Measurements from ENCODE around the gene MED25.

MED25 gene

GRCh38 chr19:49817964-49818648 is at the start of gene MED25:
TSS of gene MED25 (plus strand) at chr19:49818289. CDS start at chr19:49818342, 53 bp downstream.
- peak; percentile 95 for DNase-seq

GRCh38 chr19:49770529-49770928 is 47.6 kb upstream of the MED25 start:
- DNase-seq, result no peak

GRCh38 chr19:49771674-49772139 is 46.4 kb upstream of the MED25 start:
- DNase-seq, result no peak

- no peak for DNase-seq
These were observed 45.1 kb upstream of the MED25 start for GRCh38 chr19:49772850-49773432.

DNA sequence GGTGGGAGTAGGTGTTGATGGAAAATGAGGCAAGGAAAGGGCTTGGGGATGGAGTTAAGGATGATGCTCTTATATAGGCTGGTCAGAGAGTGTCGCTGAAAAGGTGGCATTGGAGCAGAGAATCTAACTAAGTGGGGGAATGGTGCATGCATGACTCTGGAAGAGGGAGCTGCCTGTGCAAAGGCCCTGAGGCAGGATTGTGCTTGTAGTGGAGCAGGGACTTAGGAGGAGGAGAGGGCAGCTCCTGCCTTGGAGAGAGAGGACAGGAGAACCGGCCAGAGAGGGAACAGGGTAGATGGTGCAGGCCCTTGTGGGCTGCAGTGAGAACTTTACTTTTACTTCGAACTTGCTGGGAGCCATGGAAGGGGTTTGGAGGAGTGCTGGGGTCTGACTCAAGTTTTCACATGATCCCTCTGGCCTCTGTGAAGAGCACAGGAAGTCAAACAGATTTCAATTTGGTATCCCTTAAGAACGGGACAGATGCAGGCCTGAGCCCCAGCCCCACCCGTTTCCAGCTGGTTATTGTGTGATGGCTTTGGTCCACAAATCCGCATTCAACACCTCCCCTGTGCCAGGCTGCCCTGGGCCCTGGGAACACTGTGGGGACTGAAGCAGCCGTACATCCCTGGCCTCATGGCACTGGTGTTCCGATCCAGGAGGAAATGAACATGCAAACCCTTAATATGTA is 44.3 kb upstream of the MED25 start:
- DNase-seq, result no peak

- no peak for DNase-seq
These were observed 43.1 kb upstream of the MED25 start for GRCh38 chr19:49774969-49775368.

GRCh38 chr19:49775742-49776370 is 42.2 kb upstream of the MED25 start:
- DNase-seq, result no peak

- DNase-seq, result no peak
These were observed 41.7 kb upstream of the MED25 start for GRCh38 chr19:49776371-49776764.

DNA sequence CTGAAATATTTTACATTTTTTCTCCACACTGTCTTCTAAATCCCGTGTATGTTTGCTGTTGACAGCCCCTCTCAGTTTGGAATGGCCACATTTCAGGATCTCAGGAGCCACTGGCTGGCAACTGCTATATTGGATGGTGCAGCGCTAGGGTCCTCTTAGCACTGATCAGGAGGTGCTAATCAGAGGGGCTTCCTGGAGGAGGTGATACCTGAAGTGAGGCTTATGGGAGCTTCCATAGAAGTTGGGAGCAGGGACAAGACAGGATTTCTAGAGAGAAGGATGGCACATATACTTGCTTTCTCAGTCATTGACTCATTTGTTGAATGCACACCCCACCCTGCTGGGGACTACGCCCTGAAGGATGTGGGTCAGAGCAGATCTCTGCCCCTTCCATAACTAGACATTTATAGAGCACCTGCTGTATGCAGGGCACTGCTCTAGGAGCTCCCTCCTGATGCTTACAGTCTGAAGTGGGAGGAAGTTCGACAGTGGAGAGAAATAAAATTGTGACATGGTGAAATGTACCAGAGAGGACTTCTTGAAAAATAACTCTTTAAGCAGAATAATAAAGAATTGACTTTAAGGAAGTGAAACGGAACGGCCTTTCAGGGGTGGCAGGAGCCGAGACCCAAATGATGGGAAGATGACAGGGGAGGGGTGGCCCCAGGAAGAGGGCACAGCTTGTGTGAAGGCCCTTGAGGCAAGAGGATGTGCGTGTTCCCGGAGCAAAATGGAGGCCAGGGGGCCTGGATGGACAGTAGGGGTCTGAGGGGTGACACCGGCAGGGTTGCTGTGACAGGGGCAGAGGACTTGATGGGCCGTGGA is 38.1 kb upstream of the MED25 start:
- no peak for DNase-seq

- no peak for DNase-seq
These were observed 37.2 kb upstream of the MED25 start for GRCh38 chr19:49780861-49781260.

DNA sequence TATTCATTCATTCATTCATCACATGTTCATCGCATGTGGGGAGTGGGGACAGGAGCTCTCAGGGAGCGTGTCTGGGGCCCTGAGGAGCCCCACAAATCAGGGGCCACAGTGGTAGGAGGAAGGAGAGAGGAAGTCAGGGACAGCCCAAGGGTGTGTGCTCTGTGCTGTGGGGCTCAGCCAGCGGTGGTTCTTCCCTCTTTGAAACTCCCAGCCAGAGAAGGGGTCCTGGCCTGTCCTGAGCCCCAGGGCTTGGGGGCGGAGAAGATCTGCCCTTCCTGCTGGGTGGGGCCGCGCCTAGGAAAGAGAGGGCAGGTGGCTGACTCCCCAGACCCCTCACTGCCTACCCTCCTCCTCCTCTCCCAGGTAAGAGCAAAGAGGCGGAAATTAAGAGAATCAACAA is 36.7 kb upstream of the MED25 start:
- DNase-seq, result no peak

DNA sequence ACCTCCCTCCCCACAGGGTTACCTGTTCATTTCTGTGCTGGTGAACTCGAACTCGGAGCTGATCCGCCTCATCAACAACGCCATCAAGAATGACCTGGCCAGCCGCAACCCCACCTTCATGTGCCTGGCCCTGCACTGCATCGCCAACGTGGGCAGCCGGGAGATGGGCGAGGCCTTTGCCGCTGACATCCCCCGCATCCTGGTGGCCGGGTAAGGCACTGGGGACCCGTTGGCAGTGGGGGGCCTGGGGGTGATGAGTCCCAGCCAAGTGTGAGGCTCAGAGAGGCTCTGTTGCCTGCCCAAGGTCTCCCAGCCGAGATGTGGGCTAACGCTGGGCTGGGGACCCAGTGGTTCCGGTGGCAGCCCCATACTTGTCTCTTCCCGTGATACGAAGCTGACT is 35.6 kb upstream of the MED25 start:
- no peak for DNase-seq

GRCh38 chr19:49786376-49786820 is 31.7 kb upstream of the MED25 start:
- DNase-seq, result no peak

GRCh38 chr19:49787746-49788145 is 30.3 kb upstream of the MED25 start:
- no peak for DNase-seq

DNA sequence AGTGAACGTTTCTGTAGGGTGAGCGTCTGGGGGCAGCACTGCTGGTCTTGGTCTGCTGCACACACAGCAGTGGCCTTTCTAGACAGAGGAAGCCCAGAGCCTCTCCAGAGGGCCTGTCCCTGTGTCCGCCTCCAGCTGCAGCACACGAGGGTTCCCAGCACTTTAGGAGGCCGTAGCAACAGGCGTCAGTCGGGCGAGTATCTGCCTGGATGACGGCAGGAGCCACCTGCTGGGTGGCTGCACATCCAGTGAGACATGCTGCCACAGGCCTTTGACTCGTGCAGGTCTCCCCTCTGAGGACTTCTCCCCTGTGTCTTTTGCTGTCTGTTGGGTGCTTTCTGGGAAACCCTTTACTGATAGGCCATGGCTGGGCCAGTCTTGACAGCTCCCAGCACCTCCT is 29.2 kb upstream of the MED25 start:
- no peak for DNase-seq

- DNase-seq, result no peak
These were observed 27.2 kb upstream of the MED25 start for GRCh38 chr19:49790866-49791265.

DNA sequence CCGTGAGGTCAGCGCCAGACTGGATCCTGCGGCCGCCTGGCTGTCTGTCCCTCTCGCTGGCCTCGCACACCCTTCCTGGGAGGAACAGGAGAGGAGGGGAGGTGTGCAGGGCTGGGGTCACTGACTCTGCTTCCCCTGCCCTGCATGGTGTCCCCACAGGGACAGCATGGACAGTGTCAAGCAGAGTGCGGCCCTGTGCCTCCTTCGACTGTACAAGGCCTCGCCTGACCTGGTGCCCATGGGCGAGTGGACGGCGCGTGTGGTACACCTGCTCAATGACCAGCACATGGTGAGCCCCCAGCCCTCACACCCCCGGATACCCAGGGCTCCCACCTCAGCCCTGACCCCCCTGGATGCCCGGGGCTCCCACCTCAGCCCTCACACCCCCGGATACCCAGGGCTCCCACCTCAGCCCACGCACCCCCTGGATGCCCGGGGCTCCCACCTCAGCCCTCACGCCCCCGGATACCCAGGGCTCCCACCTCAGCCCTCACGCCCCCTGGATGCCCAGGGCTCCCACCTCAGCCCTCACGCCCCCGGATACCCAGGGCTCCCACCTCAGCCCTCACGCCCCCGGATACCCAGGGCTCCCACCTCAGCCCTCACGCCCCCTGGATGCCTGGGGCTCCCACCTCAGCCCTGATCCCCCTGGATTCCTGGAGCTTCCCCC is 26.2 kb upstream of the MED25 start:
- no peak for DNase-seq

DNA sequence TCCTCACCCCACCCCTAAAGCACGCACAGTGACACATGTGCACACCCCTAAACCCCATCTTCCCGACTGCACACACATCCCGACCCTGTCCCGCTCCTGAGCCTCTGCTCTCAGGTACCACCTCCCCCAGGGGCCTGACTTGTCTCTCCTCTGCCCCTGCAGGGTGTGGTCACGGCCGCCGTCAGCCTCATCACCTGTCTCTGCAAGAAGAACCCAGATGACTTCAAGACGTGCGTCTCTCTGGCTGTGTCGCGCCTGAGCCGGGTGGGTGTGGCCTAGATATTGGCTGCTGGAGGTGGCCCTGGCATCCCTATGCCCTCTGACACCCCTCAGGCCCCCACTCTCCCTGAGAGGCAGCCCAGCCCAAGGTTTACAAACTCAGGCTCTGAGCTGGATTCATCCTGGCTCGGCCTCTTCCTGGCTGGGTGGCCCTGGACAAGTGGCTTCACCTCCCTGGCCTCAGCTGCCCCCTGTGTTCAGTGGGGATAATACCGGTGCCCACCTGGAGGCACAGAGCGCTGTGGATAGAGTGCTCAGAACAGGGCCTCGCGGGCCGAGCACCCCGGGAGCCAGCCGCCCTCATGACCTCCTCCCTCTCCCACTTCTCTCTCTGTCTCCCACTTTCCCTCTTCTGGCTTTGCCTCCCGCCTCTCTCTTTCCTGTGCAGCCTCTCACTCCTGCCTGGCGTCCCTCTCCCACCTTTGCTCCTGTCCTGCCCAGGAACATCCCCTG is 25.1 kb upstream of the MED25 start:
- no peak for DNase-seq

GRCh38 chr19:49793561-49793840 is 24.6 kb upstream of the MED25 start:
- DNase-seq, result no peak

DNA sequence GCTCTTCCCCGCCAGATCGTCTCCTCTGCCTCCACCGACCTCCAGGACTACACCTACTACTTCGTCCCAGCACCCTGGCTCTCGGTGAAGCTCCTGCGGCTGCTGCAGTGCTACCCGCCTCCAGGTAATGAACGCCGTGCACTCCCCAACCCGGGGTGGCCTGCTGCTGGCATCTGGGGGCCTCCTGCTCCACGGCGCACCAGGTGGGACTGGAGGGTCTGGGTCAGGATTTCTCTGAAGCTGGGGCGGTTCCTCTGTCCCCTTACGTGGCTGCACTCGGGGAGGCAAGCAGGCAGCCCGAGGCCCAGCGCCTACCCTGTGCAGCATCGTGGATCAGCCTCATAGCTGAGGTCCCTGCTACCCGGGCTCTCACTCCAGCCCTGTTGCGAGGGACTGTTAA is 22.5 kb upstream of the MED25 start:
- DNase-seq, result no peak

DNA sequence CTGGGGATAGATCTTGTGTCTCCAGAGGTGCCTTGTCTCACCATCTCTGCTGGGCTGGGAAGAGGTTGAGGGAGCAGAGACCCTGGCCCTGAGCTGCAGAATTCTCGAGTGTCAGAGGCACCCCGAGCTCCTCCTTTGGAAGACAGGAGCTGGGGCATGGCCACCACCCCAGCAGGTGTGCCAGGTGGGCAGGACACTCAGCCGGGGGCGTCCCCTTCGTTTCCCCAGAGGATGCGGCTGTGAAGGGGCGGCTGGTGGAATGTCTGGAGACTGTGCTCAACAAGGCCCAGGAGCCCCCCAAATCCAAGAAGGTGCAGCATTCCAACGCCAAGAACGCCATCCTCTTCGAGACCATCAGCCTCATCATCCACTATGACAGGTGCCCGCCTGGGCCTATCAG is 19.5 kb upstream of the MED25 start:
- no peak for DNase-seq
